Stimulated activated CD4-positive, alpha-beta T cell treated with anti-CD3 and anti-CD28 coated beads, Interleukin-4, amount 100 ng/mL, for 4 hours (primary cell): ENCODE results near the gene RNU6-1.

Experiments used
- DNase-seq, 2 experiments: peaks; one replicate each; pipeline ENCODE4 v3.0.0-alpha.2; 2020

RNU6-1 gene

DNA sequence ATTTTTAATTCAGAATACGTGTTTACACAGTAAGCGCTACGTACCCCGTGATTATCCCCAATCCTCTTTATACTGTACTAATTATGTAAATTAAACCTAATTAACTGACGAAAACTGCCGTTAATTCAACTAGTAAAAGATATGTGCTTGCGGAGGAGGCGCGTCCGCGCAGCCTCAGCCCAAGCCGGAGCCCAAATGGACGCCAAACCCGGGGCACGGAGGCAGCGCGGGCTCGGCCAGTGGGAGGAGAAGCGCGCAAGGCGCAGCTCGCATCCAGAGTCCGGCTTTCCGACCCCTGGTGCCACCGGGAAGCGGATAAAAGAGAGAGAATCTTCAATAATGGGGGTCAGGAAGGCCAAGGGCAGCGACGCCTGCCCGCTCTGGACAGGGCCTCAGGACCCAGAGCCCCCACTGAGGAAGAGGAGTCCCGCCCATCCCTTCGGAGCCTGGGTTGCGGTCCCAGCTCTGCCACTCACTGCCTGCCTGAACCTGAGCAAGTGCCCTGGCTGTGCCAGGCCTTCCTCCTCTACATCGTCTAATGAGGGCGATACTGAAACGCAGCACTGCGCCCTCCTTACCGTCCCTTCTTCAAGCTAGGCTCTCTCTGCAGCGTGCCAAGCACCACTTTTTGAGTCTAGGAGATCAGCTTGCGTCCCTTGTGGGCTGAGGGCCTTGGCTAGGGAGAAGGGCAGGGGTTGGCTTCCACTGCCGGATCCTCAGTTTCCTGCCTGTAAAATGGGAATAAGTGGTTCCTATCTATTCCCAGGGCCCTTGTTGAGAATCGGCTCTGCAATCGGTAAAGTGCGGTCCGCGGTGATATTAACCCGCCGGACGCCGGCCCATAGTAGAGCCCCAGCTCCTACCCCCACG, 19.5 kb downstream of the RNU6-1 start:
- DNase-seq, result no peak

DNA sequence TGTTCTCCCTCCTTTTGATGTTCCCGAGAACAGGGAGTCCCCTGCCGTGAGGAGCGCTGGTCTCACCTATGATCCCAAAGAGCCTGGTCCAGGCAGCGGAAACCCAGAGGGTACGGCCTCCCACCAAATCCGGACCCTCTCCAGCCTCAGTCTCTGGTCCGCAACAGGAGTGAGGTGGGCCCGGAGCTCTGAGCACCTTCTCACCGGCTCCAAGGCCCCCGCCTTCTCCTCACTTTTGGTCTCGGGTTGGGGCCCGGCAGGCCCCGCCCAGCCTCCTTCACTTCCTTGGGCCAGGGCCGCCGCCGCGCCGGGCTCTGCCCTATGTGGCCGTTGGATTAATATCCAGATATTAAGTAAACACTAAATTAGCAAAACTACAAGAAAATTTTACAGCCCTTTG, 20.2 kb downstream of the RNU6-1 start:
- DNase-seq, result no peak

DNA sequence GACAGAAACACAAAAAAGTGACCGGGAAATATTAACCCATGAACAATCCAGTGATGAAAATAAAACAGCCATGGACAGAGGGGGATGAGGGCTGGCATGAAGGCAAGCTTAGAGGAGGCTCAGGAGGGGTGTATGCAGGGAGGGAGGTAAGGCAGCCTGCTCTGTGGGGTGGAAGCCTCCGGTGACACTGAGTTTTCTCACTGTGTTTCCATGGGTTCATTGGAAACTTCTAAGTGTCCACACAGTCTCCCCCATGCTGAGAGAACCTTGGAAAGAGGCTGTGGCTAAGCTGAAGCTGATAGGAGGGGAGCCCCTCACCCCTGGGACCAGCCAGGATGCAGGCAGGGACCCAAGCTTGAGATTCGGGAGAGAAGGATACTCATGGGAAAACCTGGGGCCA, 21.4 kb downstream of the RNU6-1 start:
- no peak for DNase-seq

DNA sequence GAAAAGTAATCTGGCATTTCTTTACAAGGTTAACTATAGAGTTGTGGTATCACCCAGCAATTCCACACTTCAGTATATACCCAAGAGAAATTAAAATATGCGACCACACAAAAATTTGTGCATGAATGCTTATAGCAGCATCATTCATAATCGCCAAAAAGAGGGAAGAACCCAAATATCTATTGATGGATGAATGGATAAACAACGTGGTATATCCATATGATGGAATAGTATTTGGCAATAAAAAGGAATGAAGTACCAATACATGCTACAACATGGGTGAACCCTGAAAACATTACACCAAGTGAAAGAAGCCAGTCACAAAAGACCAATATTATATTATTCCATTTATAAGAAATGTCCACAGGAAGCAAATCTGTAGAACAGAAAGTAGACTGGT, 23.2 kb downstream of the RNU6-1 start:
- no peak for DNase-seq

- DNase-seq, result no peak
These were observed 24.7 kb downstream of the RNU6-1 start for GRCh38 chr15:67815036-67815592.

- DNase-seq, result no peak
These were observed 26.7 kb downstream of the RNU6-1 start for GRCh38 chr15:67813104-67813634.

DNA sequence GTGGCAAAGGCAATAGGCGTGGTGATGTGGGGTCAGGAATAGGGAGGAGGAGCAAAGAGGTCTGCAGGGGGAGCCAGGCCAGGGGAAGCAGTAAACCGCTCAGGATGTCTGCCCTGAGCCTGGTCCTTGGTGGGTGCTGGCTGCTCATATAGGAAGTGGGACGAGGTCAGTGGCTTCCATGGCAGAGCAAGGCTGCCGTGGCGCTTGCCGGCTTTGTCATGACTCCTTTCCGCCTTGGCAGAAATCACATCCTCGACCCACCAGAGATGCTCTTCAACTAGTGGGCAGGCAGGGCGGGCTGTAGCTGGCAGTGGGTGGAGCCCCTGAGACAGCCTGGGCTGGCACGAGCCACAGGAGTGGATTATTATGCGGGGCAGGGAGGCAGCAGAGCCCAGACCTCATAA, 27.6 kb downstream of the RNU6-1 start:
- DNase-seq, result no peak

DNA sequence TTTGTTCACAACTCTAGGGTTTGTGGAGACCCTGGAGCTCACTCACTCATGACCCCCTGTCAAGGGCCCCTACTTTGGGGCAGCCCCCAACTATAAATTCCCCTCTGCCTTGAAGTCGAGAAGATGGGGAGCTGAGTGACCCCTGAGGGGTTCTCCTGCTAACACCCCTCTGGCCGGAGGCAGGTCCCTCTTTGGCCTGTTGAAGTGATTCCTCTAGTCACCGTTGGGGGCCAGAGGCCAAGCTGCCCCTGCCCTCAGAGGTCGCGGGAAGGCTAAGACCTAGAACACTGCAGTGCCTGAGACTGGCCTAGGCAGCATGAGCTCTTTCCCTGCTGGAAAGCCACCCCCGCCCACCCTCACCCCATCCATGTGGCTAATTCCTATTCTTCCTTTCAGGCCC, 30.0 kb downstream of the RNU6-1 start:
- DNase-seq, result no peak

- DNase-seq, result no peak
These were observed 30.4 kb downstream of the RNU6-1 start for GRCh38 chr15:67809441-67809840.

- no peak for DNase-seq
These were observed 31.0 kb downstream of the RNU6-1 start for GRCh38 chr15:67808821-67809220.

- no peak for DNase-seq
These were observed 32.0 kb downstream of the RNU6-1 start for GRCh38 chr15:67807836-67808235.

GRCh38 chr15:67807141-67807540, 32.7 kb downstream of the RNU6-1 start:
- no peak for DNase-seq

- no peak for DNase-seq
These were observed 33.3 kb downstream of the RNU6-1 start for GRCh38 chr15:67806536-67806935.

DNA sequence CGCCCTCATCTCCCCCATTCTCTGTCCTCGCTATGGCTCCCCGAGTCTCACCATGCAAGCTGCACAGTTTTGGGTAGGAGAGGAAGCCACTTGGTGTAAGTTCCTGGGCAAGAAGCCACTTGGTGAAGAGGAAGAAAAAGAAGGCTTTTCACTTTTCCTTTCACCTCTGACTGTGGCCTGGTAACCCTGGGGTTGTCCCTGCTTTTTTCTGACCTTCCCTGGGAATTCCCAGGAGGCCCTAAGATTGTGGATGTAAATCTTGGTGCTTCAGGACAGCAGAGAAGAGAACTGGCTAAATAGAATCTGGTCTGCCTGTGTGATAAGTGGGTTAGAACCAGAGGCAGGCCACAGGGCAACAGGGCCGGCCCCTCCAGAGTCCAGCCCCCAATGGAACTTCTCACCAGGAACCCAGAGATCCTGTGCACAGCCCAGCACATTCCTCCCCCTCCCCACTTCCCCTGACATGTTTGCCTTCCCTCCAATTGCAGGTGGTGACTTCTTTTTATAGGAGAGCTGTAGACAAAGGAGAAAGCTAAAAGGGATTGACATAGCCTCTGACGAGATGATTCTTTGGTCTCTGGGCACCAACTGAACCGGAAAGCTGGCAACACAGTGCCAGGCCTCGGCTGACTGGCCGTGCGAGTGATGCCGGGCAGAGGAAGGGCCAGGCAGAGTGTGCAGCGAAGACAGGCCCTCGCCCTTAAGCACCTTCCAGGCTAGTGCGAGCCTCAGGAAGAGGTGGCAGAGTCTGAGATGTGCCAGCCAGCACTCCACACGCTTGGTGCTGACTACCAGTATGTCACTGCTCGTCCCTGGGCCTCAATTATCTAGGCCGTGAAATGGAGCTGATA, 34.0 kb downstream of the RNU6-1 start:
- DNase-seq, result no peak

DNA sequence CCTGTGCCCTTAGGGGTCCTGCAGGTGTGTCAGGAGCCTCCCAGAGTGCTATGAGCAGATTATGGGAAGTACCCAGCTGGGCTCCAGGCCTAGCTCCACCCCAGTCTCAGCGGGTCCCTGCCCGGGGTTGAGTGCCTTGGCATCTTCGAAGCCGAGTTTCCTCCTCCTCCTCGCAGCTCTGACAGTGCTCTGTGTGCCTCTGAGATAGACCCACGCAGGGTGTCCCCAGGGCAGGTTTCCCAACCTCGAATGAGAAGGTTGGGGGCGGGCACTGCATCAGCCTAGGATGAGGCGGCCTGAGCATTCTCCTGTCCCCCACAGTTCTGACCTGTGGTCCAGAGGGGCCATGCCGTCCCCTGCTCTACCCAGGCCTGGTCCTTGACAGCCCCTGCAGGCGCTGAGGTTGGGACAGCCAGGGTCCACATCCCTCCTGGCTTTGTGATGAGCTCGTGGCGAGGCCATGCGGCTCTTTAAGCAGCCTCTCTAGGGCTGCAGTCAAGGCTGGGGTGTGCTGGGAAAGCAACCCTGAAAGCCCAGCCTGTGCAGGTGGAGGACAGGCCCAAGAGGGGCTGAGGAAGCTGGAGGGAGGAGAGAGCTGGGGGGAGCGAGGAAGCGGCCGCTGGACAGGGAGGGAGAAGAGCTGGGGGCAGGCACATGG, 34.7 kb downstream of the RNU6-1 start:
- no peak for DNase-seq

DNA sequence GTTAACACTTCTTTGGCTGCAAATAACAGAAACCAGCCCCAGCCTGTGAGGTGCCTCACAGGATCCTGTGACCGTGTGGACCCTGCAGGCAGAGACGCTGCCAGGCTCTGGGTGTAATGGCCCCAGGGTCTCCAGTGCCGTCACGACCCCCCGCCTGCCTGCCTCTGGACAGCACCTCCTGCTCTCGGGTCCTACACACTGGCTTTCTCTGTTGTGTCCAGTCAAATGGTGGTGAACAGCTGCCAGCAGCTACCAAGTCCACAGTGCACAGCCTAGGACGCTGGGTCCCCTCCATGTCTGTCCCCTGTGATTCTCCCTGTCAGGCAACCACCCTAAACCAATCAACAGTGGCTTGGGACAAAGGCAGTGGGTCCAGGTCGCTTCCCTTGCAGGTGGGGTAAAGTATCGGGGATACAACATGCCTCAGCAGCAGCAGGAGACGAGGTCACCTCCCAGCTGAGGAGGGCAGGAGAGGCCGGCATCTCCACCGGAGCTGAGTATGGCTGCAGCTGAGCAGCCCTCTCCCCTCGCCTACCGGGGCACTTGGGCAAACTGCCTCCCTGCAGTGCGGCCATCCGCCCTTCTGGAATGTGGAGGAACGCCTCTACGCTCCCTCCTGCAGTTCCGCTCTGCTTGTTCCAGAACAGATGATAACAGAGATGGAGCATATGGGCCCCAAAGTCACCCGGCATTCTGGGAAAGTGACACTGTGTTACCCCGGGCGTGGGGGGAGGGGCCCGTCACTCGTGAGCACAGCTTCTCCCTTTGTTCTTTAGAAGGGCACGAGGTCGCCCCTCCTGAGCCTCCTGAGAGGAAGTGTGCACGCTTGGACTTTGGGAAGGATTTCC, 35.6 kb downstream of the RNU6-1 start:
- no peak for DNase-seq

DNA sequence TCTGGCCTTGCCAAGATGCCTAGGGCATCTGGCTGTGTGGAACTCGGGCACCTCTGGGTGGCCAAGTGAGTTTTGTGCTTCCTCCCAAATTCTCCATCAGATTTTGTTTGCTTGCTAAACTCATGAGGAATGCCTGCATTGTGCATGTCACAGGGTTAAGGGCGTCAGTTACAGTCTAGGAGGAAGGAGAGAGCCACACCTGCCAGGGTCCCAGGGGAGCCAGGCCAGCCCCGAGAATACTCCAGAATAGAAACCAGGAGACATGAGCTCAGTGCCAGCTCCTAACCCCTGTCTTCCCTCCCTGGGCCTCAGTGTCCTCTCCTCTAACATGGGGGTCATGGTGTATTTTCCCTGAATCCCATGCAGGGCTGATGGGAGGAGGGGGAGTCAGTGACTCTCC, 36.5 kb downstream of the RNU6-1 start:
- no peak for DNase-seq

GRCh38 chr15:67801926-67802914, 37.6 kb downstream of the RNU6-1 start:
- no peak for DNase-seq

GRCh38 chr15:67801142-67801541, 38.7 kb downstream of the RNU6-1 start:
- DNase-seq, result no peak

GRCh38 chr15:67799801-67800205, 40.0 kb downstream of the RNU6-1 start:
- no peak for DNase-seq
